AG04449 (cell line): Measurements from ENCODE around the gene SIAH3.

ENCODE experiments used
- CTCF ChIA-PET: fragments of 350-600 bp; formaldehyde crosslinking; extraction: SDS; loops from one replicate; lab custom pipeline; 2021; ENCODE audit warnings: antibody characterized with exemption; lab: Yijun Ruan, JAX
- POLR2A ChIA-PET: fragments of 400-600, 350-600 bp; formaldehyde crosslinking; extraction: SDS; loops from one replicate; lab custom pipeline; 2020; ENCODE audit warnings: antibody characterized with exemption, inconsistent platforms; lab: Yijun Ruan, JAX
- DNase-seq: peaks from one replicate; pipeline ENCODE4 v3.0.0-alpha.2; 2010; ENCODE audit warnings: low read depth, low spot score
- H3K4me3 ChIP-seq: 2 replicates; pipeline ENCODE4 v1.5.1; 2011; ENCODE audit warnings: low read depth, mild to moderate bottlenecking, control low read depth, low read length
- CTCF ChIP-seq: IDR thresholded peaks from one replicate; pipeline ENCODE4 v1.5.1; 2011; ENCODE audit warnings: mild to moderate bottlenecking, moderate library complexity, low read length, control low read depth, inconsistent platforms; ENCODE audit not compliant: insufficient read depth; ENCODE audit errors: missing control alignments

SIAH3 gene

DNA sequence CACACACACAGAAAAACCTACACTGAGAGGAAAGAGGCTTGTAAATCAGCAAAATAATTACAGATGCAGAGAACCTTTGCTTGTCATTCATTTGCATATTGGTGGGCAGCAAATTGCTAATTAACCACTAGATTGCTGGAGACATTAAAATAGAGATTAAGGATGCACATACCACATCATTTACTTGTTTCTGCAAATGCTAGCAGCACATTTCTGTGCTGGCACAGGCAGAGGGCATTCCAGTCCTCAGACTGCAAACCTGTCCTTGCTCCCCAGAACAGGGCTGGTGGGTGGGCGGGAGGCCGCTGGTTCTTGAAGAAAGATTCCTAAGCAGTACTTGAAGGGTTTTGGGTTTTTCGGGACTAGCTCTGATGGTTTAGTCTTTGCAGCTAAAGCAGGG, 941 bp upstream of the SIAH3 start:
- POLR2A ChIA-PET: no interaction called here
- no peak overlapping the region for H3K4me3 ChIP-seq
- TF ChIP-seq CTCF: no peak
- CTCF ChIA-PET: no interaction called here
- no peak for DNase-seq

- POLR2A ChIA-PET: no interaction called here
- no peak for TF ChIP-seq CTCF
- CTCF ChIA-PET: no interaction called here
- no peak overlapping the region for H3K4me3 ChIP-seq
- DNase-seq: no peak
Observed at GRCh38 chr13:45851956-45852355, 403 bp upstream of the SIAH3 start.

- no peak overlapping the region for H3K4me3 ChIP-seq
- POLR2A ChIA-PET: no interaction called here
- DNase-seq: no peak
- TF ChIP-seq CTCF: no peak
- CTCF ChIA-PET: no interaction called here
Observed at GRCh38 chr13:45850027-45850613, 1.4 kb downstream of the SIAH3 start.

DNA sequence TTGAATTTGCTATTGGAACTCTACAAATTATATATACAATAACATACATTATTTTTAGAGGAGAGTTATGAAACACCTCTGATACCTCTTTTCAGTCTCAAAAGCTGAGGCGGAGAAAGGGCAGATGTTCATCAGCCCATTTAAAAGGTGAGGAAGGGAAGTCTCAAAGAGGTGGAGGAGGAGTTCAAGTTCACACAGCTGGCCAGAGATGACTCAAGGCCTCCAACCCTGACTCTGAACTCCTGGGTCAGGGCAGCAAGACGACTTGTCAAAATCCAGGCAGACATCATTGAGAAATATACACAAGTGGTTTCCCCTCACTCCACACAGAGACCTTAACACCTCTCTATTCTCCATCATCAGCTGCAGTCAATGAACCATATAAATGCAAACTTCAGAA, 2.1 kb downstream of the SIAH3 start:
- CTCF ChIA-PET: no interaction called here
- POLR2A ChIA-PET: no interaction called here
- no peak for DNase-seq
- no peak for TF ChIP-seq CTCF
- H3K4me3 ChIP-seq: no peak overlapping the region

DNA sequence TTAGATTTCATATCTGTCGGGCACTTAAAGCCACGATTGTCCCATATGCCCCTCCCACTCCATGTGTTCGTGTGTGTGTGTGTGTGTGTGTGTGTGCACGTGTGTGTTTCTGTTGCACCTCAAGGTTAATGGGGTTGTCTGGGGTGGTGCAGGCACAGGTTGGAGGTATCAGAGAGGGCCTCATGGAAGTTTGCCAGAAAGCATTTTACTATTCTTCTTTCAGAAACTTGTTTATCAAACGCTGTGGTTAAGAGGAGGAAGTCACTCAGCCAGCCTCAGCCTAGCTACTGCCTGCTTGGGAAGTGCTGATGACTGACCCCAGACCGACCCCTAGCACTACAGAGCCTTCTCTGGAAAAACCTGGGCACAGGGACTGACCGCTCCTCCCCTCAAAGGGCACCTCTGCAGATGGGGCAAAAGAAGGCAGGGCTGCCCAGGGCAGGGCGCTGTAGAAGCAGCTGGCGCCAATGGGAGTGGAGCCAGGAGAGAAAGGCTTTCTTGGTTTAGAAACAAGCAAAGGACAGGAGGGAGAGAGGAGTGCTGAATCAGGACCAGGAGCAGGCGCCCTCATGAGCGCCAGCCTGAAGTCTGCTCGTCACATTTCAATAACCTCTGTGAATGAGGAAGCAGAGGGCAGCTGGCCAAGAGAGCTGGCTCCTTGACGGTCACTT, 3.9 kb downstream of the SIAH3 start:
- H3K4me3 ChIP-seq: no peak overlapping the region
- TF ChIP-seq CTCF: no peak
- ChIA-PET CTCF (no interaction called here), POLR2A (no interaction called here)
- DNase-seq: no peak

DNA sequence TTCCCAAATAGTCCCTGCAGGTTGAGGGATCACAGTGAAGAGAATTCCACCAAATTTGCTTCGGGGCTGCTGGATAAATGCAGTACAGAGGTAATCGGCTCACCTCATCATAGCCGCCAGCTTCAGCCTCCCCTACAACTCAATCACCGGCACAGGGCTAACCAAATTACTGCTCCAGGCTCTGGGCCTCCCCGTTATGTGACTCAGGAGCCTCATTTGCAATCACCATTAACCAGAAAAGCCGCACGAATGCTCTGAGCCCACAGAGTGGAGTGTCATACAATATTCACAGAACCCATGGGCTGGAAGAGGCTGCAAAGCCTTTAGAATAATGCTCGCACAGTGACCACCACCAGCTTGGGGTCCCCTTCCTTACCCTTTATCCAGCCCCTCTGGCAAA, 4.9 kb downstream of the SIAH3 start:
- POLR2A ChIA-PET: no interaction called here
- CTCF ChIA-PET: no interaction called here
- no peak for DNase-seq

More for the DNA sequence above, 4.9 kb downstream of the SIAH3 start:
- H3K4me3 ChIP-seq: no peak overlapping the region
- TF ChIP-seq CTCF: no peak
